ENCODE data around the gene ARNT2. TPM values are rescaled to one million over a fixed set of nuclear protein-coding genes. Genes with fewer than 3 reads are reported as not detected.

The ARNT2 gene
- total RNA-seq, 4 donors from 2014 or later = 1.8 to 5.1 (median 3.6) TPM

- no peak for DNase-seq (ENCODE audit: low spot score in 2 of 2)
- no peaks in the 10 kb centered on the region for H3K9me3 ChIP-seq
- peaks cover 40% of the 10 kb centered on the region for H3K27me3 ChIP-seq
- WGBS = 78% methylated on average over 3 of the region's 3 CpGs
- H3K36me3 ChIP-seq = no peaks in the 10 kb centered on the region
- no peak overlapping the region for H3K4me3 ChIP-seq
- H3K27ac ChIP-seq = no peak overlapping the region
- H3K4me1 ChIP-seq = peaks cover 8% of the 10 kb centered on the region
- no peak for TF ChIP-seq POLR2A (IDR thresholded peaks at IDR 0.05)
- no peak for TF ChIP-seq CTCF (IDR thresholded peaks at IDR 0.05)
- no peak for TF ChIP-seq POLR2AphosphoS5 (IDR thresholded peaks at IDR 0.05)
- TF ChIP-seq EP300 (IDR thresholded peaks at IDR 0.05) = no peak
These were observed 4.7 kb upstream of the ARNT2 start for GRCh38 chr15:80399508-80399907.

GRCh38 chr15:80401456-80401855, 2.7 kb upstream of the ARNT2 start:
- Histone ChIP-seq H3K27me3 (peaks cover 43% of the 10 kb centered on the region), H3K4me1 (peaks cover 14% of the 10 kb centered on the region), H3K36me3 (no peaks in the 10 kb centered on the region), H3K9me3 (no peaks in the 10 kb centered on the region), H3K27ac (no peak overlapping the region), H3K4me3 (no peak overlapping the region)
- 87% methylated on average over 5 of the region's 5 CpGs for WGBS
- TF ChIP-seq EP300 (IDR thresholded peaks at IDR 0.05) (no peak), POLR2AphosphoS5 (IDR thresholded peaks at IDR 0.05) (no peak), CTCF (IDR thresholded peaks at IDR 0.05) (no peak), POLR2A (IDR thresholded peaks at IDR 0.05) (no peak)
- no peak for DNase-seq (ENCODE audit: low spot score in 2 of 2)

DNA sequence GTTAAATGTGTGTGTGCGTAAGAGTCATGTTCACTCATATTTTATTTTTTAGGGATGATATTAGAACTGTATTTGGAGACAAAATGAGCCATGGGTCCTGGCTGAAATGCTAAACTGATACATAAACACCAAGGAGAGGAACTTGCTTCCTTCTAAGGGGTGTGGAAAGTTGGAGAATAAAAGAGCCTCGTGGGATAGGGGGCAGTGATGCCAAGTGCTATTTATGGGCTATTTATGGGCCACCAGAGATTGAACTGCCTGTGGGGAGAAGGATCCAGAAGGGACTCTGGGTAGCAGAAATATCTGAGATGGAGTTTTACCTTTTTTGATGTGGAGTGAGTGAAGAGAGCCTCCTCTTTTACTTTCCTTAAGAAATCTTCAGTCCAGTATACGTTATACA, 1.8 kb upstream of the ARNT2 start:
- H3K27ac ChIP-seq = no peak overlapping the region
- WGBS = 69% methylated on average over 3 of the region's 3 CpGs
- no peak for DNase-seq (ENCODE audit: low spot score in 2 of 2)
- TF ChIP-seq EP300 (IDR thresholded peaks at IDR 0.05) (no peak), POLR2AphosphoS5 (IDR thresholded peaks at IDR 0.05) (no peak), CTCF (IDR thresholded peaks at IDR 0.05) (no peak), POLR2A (IDR thresholded peaks at IDR 0.05) (no peak)
- H3K4me1 ChIP-seq = peaks cover 14% of the 10 kb centered on the region
- no peak overlapping the region for H3K4me3 ChIP-seq
- H3K36me3 ChIP-seq = no peaks in the 10 kb centered on the region
- H3K27me3 ChIP-seq = peaks cover 48% of the 10 kb centered on the region
- H3K9me3 ChIP-seq = no peaks in the 10 kb centered on the region

GRCh38 chr15:80403712-80404056, 498 bp upstream of the ARNT2 start:
- WGBS = 22% methylated on average over 4 of the region's 30 CpGs
- Histone ChIP-seq H3K4me3 (peak overlapping the region; percentile 61), H3K36me3 (no peaks in the 10 kb centered on the region), H3K27ac (no peak overlapping the region), H3K4me1 (peaks cover 14% of the 10 kb centered on the region), H3K27me3 (peaks cover 42% of the 10 kb centered on the region), H3K9me3 (no peaks in the 10 kb centered on the region)
- no peak for DNase-seq (ENCODE audit: low spot score in 2 of 2)
- no peak for TF ChIP-seq POLR2A (IDR thresholded peaks at IDR 0.05)
- TF ChIP-seq EP300 (IDR thresholded peaks at IDR 0.05) = no peak
- TF ChIP-seq CTCF (IDR thresholded peaks at IDR 0.05) = no peak
- TF ChIP-seq POLR2AphosphoS5 (IDR thresholded peaks at IDR 0.05) = no peak

DNA sequence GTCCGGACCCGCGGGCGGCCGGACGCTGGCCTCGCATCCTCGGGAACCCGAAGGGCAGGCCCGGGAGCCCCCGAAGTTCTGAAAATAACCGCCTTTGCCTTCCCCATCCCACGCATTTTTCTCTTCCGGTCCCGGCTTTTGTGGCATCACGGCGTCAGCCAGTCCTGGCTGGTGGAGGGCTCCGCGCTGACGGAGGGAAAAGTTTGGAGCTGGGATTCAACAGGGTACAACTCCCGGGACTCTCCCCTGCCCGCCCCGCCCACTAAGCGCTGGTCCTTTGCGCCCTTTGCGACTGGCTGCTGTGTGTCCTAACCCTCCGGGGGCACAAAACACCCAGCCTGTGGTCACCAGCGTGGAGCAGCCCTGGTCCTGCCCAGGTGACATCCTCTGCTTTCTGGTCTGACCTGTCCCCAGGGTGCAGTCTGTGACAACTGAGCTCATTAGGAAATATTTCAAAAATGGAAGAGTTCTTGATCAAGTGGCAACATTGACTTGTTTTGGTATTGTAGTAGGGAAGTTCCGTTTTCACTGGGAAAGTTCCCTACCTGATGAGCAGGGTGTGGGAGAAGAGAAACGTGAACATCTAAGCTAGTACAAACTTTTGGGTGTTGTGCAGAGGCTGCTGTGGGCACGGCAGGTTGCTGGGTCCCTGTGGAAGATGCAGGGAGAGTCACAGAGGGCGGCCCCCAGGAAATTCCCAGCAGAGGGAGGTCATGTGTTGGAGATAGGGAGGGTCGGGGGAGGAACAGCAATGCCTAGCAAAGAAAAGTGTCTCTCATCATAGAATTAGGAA, 775 bp downstream of the ARNT2 start:
- no peak for TF ChIP-seq POLR2AphosphoS5 (IDR thresholded peaks at IDR 0.05)
- no peak for TF ChIP-seq CTCF (IDR thresholded peaks at IDR 0.05)
- no peak for TF ChIP-seq EP300 (IDR thresholded peaks at IDR 0.05)
- no peak for TF ChIP-seq POLR2A (IDR thresholded peaks at IDR 0.05)
- DNase-seq (ENCODE audit: low spot score in 2 of 2) = no peak
- peaks cover 14% of the 10 kb centered on the region for H3K4me1 ChIP-seq
- no peaks in the 10 kb centered on the region for H3K9me3 ChIP-seq
- peak overlapping the region; percentile 61 for H3K4me3 ChIP-seq
- peak overlapping the region; percentile 17 for H3K27ac ChIP-seq
- peaks cover 35% of the 10 kb centered on the region for H3K27me3 ChIP-seq
- 9% methylated on average over 20 of the region's 33 CpGs for WGBS
- H3K36me3 ChIP-seq = no peaks in the 10 kb centered on the region
